ENCODE results near the gene KLHL35. TPM values are rescaled to one million over a fixed set of nuclear protein-coding genes. Genes with fewer than 3 reads are reported as not detected.
"Not testable (repeated sequence)": the region's sequence is repeated elsewhere in the genome, so short reads cannot be mapped to it uniquely, and the experiment has no call there.

The KLHL35 gene
- total and polyA plus RNA-seq, 4 donors: 0.07 to 0.42 (median 0.15) TPM; not detected in 1

DNA sequence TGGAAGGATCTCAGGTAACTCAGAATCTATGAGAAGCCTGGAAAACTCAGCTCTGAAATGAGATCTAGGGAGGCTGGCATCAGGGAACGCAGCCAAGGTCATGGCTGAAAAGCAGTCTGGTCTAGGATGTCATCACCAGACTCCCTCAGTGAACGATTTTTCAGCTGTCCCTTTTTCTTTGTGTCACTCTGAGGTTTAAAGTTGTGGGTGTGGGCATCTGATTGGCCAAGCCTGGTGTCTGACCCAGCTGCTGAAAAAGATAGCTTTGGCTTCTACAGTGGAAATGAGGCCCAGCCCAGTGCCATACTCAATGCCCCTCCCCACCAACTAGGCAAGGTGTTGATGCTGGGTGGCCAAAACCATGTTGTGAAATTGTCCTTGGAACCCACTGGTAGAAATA, 19.1 kb downstream of the KLHL35 start:
- WGBS: 88% methylated on average over 2 of the region's 2 CpGs
- no peak overlapping the region for H3K27ac ChIP-seq (ENCODE audit: low read depth in 1 of 2, low read length in 2 of 2)

GRCh38 chr11:75413146-75413545, 19.9 kb downstream of the KLHL35 start:
- WGBS: 92% methylated on average over 10 of the region's 10 CpGs
- H3K4me1 ChIP-seq (ENCODE audit: control insufficient read depth in 4 of 4, insufficient read depth in 4 of 4, low read length in 3 of 4); H3K27ac ChIP-seq (ENCODE audit: low read depth in 1 of 2, low read length in 2 of 2); H3K9me3 ChIP-seq (ENCODE audit: control insufficient read depth in 4 of 4, low read length in 3 of 4); H3K27me3 ChIP-seq (ENCODE audit: control insufficient read depth in 4 of 4, insufficient read depth in 4 of 4, low read length in 3 of 4); H3K4me3 ChIP-seq (ENCODE audit: low read depth in 1 of 3, low read length in 3 of 3); H3K9ac ChIP-seq (ENCODE audit: low read depth in 1 of 2, low read length in 2 of 2); DNase-seq (ENCODE audit: low spot score); H3K36me3 ChIP-seq (ENCODE audit: control insufficient read depth in 4 of 4, insufficient read depth in 3 of 4, low read depth in 1 of 4, low read length in 3 of 4): not testable (repeated sequence)

More for the DNA sequence above, 19.1 kb downstream of the KLHL35 start:
- H3K4me1 ChIP-seq (ENCODE audit: control insufficient read depth in 4 of 4, insufficient read depth in 4 of 4, low read length in 3 of 4): no peaks in the 10 kb centered on the region
- no peaks in the 10 kb centered on the region for H3K27me3 ChIP-seq (ENCODE audit: control insufficient read depth in 4 of 4, insufficient read depth in 4 of 4, low read length in 3 of 4)
- no peak for TF ChIP-seq YY1 (IDR thresholded peaks at IDR 0.05)
- no peak for TF ChIP-seq HNF4G (IDR thresholded peaks at IDR 0.05)
- TF ChIP-seq, protein P1, sequence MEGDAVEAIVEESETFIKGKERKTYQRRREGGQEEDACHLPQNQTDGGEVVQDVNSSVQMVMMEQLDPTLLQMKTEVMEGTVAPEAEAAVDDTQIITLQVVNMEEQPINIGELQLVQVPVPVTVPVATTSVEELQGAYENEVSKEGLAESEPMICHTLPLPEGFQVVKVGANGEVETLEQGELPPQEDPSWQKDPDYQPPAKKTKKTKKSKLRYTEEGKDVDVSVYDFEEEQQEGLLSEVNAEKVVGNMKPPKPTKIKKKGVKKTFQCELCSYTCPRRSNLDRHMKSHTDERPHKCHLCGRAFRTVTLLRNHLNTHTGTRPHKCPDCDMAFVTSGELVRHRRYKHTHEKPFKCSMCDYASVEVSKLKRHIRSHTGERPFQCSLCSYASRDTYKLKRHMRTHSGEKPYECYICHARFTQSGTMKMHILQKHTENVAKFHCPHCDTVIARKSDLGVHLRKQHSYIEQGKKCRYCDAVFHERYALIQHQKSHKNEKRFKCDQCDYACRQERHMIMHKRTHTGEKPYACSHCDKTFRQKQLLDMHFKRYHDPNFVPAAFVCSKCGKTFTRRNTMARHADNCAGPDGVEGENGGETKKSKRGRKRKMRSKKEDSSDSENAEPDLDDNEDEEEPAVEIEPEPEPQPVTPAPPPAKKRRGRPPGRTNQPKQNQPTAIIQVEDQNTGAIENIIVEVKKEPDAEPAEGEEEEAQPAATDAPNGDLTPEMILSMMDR (IDR thresholded peaks at IDR 0.05; ENCODE audit: low read depth, low read length, missing input control): no peak
- no peak for TF ChIP-seq FOXA1 (IDR thresholded peaks at IDR 0.05)
- TF ChIP-seq HNF4A (conservative IDR thresholded peaks at IDR 0.05): no peak
- TF ChIP-seq REST (IDR thresholded peaks at IDR 0.05): no peak
- no peak for TF ChIP-seq ZBTB33 (IDR thresholded peaks at IDR 0.05)
- TF ChIP-seq JUND (IDR thresholded peaks at IDR 0.05): no peak
- no peak for TF ChIP-seq NR2F2 (IDR thresholded peaks at IDR 0.05)
- no peak for TF ChIP-seq GABPA (IDR thresholded peaks at IDR 0.05 in 1 of 2, conservative IDR thresholded peaks at IDR 0.05 in 1 of 2)
- no peak for TF ChIP-seq EGR1 (IDR thresholded peaks at IDR 0.05; ENCODE audit: low read depth in 2 of 2)
- no peak for TF ChIP-seq RXRA (IDR thresholded peaks at IDR 0.05)
- no peak for TF ChIP-seq TAF1 (conservative IDR thresholded peaks at IDR 0.05)
- no peak overlapping the region for H3K4me3 ChIP-seq (ENCODE audit: low read depth in 1 of 3, low read length in 3 of 3)
- H3K9ac ChIP-seq (ENCODE audit: low read depth in 1 of 2, low read length in 2 of 2): no peak overlapping the region
- H3K36me3 ChIP-seq (ENCODE audit: control insufficient read depth in 4 of 4, insufficient read depth in 3 of 4, low read depth in 1 of 4, low read length in 3 of 4): peaks cover 0 to 9% (median 3%) of the 10 kb centered on the region in 4 donors
- no peak for DNase-seq (ENCODE audit: low spot score)
- H3K9me3 ChIP-seq (ENCODE audit: control insufficient read depth in 4 of 4, low read length in 3 of 4): no peaks in the 10 kb centered on the region

GRCh38 chr11:75409971-75410370, 23.0 kb downstream of the KLHL35 start:
- H3K36me3 ChIP-seq (ENCODE audit: control insufficient read depth in 4 of 4, insufficient read depth in 3 of 4, low read depth in 1 of 4, low read length in 3 of 4): peaks cover 10 to 26% (median 22%) of the 10 kb centered on the region in 4 donors
- not testable (repeated sequence) for DNase-seq (ENCODE audit: low spot score); H3K9ac ChIP-seq (ENCODE audit: low read depth in 1 of 2, low read length in 2 of 2); H3K27ac ChIP-seq (ENCODE audit: low read depth in 1 of 2, low read length in 2 of 2); H3K9me3 ChIP-seq (ENCODE audit: control insufficient read depth in 4 of 4, low read length in 3 of 4); H3K4me1 ChIP-seq (ENCODE audit: control insufficient read depth in 4 of 4, insufficient read depth in 4 of 4, low read length in 3 of 4); H3K27me3 ChIP-seq (ENCODE audit: control insufficient read depth in 4 of 4, insufficient read depth in 4 of 4, low read length in 3 of 4); H3K4me3 ChIP-seq (ENCODE audit: low read depth in 1 of 3, low read length in 3 of 3)
- WGBS: 97% methylated on average over 28 of the region's 33 CpGs

Measured in liver (tissue), 9 donors.